A673 (cell line): ENCODE measurements around the gene GAS7.

Experiments used
- CTCF ChIP-seq: fragments of 300-800, 200-600 bp; sonication (generic); conservative IDR thresholded peaks from 2 replicates; pipeline ENCODE4 v1.5.1; 2017; ENCODE audit warnings: low read depth, mild to moderate bottlenecking, antibody characterized with exemption, low read length, moderate library complexity, mixed read lengths
- EZH2 ChIP-seq: fragments of 200-600 bp; sonication (generic); IDR thresholded peaks from 2 replicates; pipeline ENCODE4 v1.6.1; 2017; ENCODE audit warnings: borderline replicate concordance, low read depth, mild to moderate bottlenecking, mixed read lengths, antibody characterized with exemption, low read length; ENCODE audit not compliant: poor library complexity, severe bottlenecking

GRCh38 chr17:10061111-10061845, 137.1 kb downstream of the GAS7 start:
- TF ChIP-seq CTCF (no peak), EZH2 (no peak)
